Stomach smooth muscle (tissue), 2 donors: ENCODE data around the gene NLRC3.

Experiments
- H3K27ac ChIP-seq: one replicate; pipeline ENCODE4 v1.7.0; 2013; ENCODE audit warnings: mild to moderate bottlenecking, low read length, inconsistent platforms
- H3K27me3 ChIP-seq, 2 donors: one replicate each; pipeline ENCODE4 v1.7.0; 2013; ENCODE audit warnings: low read length in 2 of 2; ENCODE audit not compliant: insufficient read depth in 2 of 2, control insufficient read depth in 1 of 2
- H3K36me3 ChIP-seq, 2 donors: one replicate each; pipeline ENCODE4 v1.7.0; 2013; ENCODE audit warnings: low read length in 2 of 2; ENCODE audit not compliant: control insufficient read depth in 2 of 2, insufficient read depth in 2 of 2
- H3K4me1 ChIP-seq: one replicate; pipeline ENCODE4 v1.7.0; 2013; ENCODE audit warnings: low read length; ENCODE audit not compliant: control insufficient read depth, insufficient read depth
- H3K4me3 ChIP-seq, 2 donors: one replicate each; pipeline ENCODE4 v1.7.0; 2013; ENCODE audit warnings: low read length in 2 of 2
- H3K9ac ChIP-seq, 2 donors: one replicate each; pipeline ENCODE4 v1.7.0; 2013; ENCODE audit warnings: low read length in 2 of 2, mild to moderate bottlenecking in 1 of 2
- H3K9me3 ChIP-seq, 2 donors: one replicate each; pipeline ENCODE4 v1.7.0; 2013; ENCODE audit warnings: low read length in 2 of 2; ENCODE audit not compliant: control insufficient read depth in 2 of 2
- donor health status: healthy.
- donor health status: Pancreatic carcinoma.

The NLRC3 gene

DNA sequence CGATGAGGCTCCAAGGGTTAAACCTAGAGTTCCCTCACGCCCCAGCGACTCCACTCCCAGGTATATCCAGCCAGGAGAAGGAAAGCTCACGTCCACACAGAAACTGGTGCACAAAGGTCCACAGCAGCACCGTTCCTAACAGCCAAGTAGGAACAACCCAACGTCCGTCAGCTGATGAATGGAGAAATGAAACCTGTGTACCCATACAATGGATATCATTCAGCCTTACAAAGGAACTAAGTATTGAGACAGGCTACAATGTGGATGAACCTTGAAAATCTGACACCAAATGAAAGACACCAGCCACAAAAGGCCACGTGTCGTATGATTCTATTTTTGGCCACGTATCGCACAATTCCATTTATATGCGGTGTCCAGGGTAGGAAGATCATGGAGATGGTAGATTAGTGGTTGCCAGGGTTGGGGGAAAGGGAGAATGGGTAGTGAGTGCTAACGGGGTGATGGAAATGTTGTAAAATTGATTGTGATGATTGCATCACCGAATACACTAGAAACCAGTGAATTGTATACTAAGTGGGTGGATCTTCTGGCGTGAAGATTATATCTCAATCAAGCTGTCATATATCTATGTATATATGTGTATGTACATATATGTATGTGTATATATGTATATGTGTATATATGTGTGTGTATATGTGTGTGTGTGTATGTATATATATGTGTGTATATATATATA lies 30.1 kb downstream of the NLRC3 start:
- no peak overlapping the region for H3K27ac ChIP-seq
- no peaks in the 10 kb centered on the region for H3K36me3 ChIP-seq
- no peak overlapping the region for H3K9ac ChIP-seq
- H3K9me3 ChIP-seq: no peaks in the 10 kb centered on the region
- H3K4me3 ChIP-seq: no peak overlapping the region
- H3K27me3 ChIP-seq: no peaks in the 10 kb centered on the region
- H3K4me1 ChIP-seq: no peaks in the 10 kb centered on the region

DNA sequence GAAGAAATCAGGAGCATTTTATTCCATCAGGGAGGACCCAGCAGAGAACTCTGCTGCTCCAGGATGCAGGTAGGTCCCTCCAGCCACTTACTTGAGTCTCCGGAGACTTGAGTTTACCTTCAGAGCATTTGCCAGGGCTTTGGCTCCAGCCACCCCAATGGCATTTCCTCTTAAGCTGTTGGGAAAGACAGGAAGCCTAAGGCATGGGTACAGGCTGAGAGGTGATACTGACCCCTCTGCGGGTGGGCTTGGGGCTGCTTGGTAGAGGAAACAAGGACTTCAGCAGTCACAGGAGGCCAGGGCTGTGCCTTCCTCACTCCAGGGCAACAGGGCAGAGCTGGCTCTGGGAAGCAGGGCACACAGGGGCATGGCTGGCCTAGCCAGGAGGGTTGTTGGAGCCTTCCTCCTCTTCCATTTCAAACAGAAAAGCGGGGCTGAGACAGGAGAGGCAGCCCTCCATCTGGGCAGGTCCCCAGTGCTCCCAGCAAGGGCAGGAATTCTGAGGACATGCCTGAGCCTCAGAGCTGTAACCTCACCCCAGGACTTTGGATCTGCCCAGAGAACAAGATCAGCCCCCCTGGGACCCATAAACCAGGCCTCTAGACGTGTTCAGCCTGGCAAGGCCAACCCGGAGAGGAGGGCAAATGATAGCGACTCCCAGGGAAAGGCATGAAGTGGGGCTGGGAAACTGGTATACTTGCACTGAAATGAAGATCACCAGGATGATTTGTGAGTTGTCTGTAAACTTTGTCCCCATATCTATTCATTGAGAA lies 34.4 kb downstream of the NLRC3 start:
- H3K4me3 ChIP-seq: no peak overlapping the region
- H3K27me3 ChIP-seq: no peaks in the 10 kb centered on the region
- no peaks in the 10 kb centered on the region for H3K9me3 ChIP-seq
- no peaks in the 10 kb centered on the region for H3K4me1 ChIP-seq
- no peak overlapping the region for H3K9ac ChIP-seq
- H3K27ac ChIP-seq: no peak overlapping the region
- H3K36me3 ChIP-seq: peaks cover 16 to 17% of the 10 kb centered on the region in 2 donors

DNA sequence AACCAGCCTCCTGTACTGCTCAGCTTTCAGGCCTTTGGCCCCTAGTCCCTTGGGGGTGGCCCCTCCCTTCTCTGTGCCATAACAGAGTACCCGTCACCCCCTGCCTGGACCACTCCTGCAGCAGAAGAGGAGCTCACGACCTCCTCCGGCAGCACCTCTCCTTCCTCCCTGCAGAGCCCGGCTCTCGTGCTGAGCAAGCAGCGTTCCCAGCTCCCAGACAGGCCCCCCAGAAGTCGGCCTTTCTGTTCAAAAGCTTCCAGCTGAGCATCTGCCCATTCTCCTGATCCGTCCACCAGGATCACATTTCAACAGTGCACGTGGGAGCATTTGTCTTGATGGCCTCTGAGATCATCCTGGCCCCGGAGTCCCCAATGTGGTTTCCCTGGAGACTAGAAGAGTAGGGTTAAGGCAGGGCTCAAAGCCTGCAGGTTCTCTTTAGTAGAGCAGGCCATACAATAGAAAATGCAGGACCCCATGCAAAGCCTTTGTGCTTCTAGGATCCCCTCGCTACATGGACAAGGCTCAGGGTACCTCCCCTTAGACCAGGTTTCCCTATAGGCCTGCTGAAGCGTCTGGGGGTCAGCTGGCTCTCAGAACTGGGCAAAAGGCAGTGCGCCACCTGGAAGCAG lies 35.6 kb downstream of the NLRC3 start:
- Histone ChIP-seq H3K9ac (no peak overlapping the region), H3K36me3 (peaks cover 16 to 20% of the 10 kb centered on the region in 2 donors), H3K9me3 (no peaks in the 10 kb centered on the region), H3K27me3 (no peaks in the 10 kb centered on the region), H3K4me1 (peaks cover 6% of the 10 kb centered on the region), H3K27ac (no peak overlapping the region), H3K4me3 (no peak overlapping the region)

DNA sequence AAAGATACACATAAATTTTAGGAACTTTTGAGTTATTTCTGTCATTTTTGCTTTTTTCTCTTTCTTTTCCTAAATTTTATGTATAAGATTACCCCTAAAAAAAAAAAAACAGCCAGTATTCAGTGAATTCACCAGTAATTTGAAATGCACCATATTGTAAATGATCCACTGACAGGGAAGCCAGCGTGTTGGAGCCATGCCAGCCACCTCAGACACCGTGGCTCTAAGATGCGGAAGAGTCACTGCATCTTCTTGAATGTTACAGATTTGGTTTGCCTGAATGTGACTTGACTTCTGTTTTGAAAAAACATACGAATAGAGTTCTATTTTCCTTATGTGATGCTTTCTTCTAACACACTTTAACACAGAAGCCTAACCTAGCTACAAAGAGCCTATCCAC lies 39.0 kb downstream of the NLRC3 start:
- H3K36me3 ChIP-seq: peaks cover 25 to 40% of the 10 kb centered on the region in 2 donors
- no peaks in the 10 kb centered on the region for H3K27me3 ChIP-seq
- no peak overlapping the region for H3K27ac ChIP-seq
- H3K4me3 ChIP-seq: no peak overlapping the region
- no peaks in the 10 kb centered on the region for H3K9me3 ChIP-seq
- peaks cover 11% of the 10 kb centered on the region for H3K4me1 ChIP-seq
- no peak overlapping the region for H3K9ac ChIP-seq

DNA sequence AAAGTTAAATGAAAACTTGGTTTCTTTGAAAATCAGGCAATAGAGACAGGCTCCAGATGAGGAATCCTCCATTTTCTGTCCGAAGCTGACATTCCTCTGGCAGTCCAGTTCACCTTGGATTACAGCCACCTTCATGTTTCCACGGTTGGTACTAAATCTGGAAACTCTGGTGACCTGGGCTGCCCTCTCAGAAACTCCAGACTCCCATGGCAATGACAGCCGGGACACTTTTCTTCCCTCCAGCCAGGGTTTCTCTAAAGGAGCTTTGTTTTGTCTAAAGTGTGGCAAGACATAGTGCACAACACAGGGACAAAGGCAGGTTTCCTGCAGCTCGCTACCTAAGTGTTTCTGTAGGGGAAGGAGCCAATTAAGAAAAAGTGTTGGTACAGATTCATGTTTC lies 40.4 kb downstream of the NLRC3 start:
- Histone ChIP-seq H3K4me1 (peaks cover 11% of the 10 kb centered on the region), H3K9ac (peak overlapping the region in 1 of 2 donors; percentile 47), H3K36me3 (peaks cover 31 to 48% of the 10 kb centered on the region in 2 donors), H3K27me3 (no peaks in the 10 kb centered on the region), H3K9me3 (no peaks in the 10 kb centered on the region), H3K4me3 (no peak overlapping the region), H3K27ac (no peak overlapping the region)

DNA sequence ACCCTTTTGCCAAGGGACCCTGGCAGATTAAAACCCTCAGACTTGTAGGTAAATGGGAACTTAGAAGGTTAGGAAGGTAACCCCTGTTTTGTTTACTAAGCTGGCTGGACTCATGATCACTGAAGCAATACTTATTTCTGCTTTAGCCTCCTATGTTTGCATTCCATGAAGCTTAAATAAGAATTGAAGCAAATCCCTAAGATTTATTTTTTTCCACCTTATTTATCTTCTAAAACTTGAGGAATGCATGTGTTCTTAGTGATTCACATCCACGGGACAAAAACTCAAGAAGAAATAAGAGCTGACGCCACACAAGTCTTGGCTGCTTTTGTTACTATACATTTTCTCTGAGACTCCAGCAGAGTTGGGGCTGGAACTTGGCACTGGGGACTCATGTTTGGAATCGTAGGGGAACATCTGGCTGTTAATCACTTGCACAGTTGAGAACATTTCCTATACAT lies 40.9 kb downstream of the NLRC3 start:
- no peak overlapping the region for H3K4me3 ChIP-seq
- peak overlapping the region; percentile 24 for H3K27ac ChIP-seq
- peaks cover 11% of the 10 kb centered on the region for H3K4me1 ChIP-seq
- no peaks in the 10 kb centered on the region for H3K27me3 ChIP-seq
- H3K9me3 ChIP-seq: no peaks in the 10 kb centered on the region
- H3K9ac ChIP-seq: no peak overlapping the region
- peaks cover 31 to 45% of the 10 kb centered on the region in 2 donors for H3K36me3 ChIP-seq

DNA sequence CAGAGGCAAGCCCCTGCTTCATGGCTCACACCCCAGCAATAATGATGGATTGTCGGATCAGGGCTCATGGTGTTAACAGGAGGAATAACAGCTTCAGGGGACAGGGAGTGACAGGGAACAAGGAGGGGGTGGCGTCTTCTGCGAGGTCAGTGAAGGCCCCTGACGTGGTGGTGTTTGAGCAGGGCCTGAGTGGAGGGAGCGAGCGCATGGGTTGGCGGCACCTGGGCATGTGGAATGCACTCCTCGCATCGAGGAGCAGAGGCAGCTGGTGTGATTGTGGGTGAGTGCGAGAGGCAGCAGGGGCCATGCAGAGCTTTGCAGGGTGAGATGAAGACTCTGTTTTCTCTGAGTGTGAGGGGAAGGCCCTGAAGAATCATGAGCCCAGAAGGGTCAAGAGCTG lies 43.1 kb downstream of the NLRC3 start:
- H3K4me1 ChIP-seq: peaks cover 11% of the 10 kb centered on the region
- H3K4me3 ChIP-seq: no peak overlapping the region
- no peak overlapping the region for H3K27ac ChIP-seq
- H3K27me3 ChIP-seq: no peaks in the 10 kb centered on the region
- H3K9ac ChIP-seq: no peak overlapping the region
- H3K36me3 ChIP-seq: peaks cover 27 to 48% of the 10 kb centered on the region in 2 donors
- H3K9me3 ChIP-seq: no peaks in the 10 kb centered on the region

DNA sequence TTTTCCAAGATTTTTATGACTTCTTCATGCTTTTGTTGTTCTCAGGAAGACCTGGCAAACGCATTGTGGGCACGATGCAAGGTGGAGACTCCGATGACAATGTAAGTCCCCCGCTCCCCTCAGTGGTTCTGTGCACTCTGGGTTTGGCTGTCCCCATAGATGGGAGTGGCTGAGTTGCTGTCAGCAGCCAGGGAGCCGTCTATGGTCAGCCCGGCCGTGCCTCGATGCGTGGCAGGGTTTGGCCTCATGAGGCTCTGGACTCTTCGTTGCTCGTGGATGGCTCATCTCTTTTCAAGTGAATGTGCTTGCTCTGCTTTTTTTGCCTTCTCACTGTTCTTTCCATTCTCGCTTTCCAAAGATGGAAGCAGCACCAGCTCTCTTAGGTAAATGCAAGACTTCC lies 44.5 kb downstream of the NLRC3 start:
- Histone ChIP-seq H3K9ac (no peak overlapping the region), H3K4me1 (peaks cover 11% of the 10 kb centered on the region)

DNA sequence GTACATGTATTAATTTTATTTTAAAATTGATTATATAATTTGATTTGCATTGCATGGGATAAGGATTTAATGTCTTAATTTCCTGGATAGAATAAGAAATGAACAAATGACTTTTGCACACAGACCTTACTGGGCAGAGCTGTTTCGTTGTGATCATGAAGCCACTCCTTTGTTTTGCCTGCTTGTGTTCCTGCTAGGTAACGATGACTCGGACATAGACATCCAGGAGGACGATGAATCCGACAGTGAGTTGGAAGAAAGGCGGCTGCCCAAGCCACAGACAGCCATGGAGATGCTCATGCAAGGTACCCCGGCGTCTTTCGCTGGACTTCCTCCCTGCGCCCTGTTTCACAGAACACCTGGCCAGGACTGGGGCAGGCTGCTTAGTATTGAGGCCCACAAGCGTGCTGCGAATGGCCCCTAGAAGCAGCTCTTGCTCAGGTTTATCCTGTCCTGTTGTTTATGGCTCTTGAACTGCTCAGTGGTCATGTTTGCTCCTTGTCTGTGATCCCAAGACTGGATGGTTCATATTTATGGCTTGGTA lies 46.8 kb downstream of the NLRC3 start:
- Histone ChIP-seq H3K9me3 (no peaks in the 10 kb centered on the region), H3K36me3 (peaks cover 38 to 44% of the 10 kb centered on the region in 2 donors), H3K27me3 (no peaks in the 10 kb centered on the region), H3K4me1 (no peaks in the 10 kb centered on the region), H3K9ac (no peak overlapping the region), H3K27ac (no peak overlapping the region), H3K4me3 (no peak overlapping the region)

More for the DNA sequence above, 44.5 kb downstream of the NLRC3 start:
- no peak overlapping the region for H3K4me3 ChIP-seq
- no peak overlapping the region for H3K27ac ChIP-seq
- no peaks in the 10 kb centered on the region for H3K27me3 ChIP-seq
- H3K36me3 ChIP-seq: peaks cover 31 to 51% of the 10 kb centered on the region in 2 donors
- H3K9me3 ChIP-seq: no peaks in the 10 kb centered on the region

DNA sequence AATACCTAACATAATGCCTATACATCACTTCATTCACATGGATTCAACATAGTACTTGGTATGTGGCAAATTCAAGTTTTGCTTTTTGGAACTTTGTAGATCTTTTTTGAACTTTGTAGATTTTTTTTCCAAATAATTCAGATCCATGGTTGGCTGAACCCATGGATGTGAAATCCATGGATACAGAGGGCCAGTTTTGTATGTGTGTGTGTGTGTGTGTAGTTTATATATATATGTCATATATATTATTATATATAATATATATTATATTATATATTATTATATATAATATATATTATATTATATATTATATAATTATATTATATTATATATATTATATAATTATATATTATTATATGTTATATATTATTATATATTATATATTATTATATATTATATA lies 48.0 kb downstream of the NLRC3 start:
- Histone ChIP-seq H3K9me3 (no peaks in the 10 kb centered on the region), H3K27ac (no peak overlapping the region), H3K4me1 (no peaks in the 10 kb centered on the region), H3K36me3 (peaks cover 47% of the 10 kb centered on the region in 2 donors), H3K4me3 (no peak overlapping the region), H3K27me3 (no peaks in the 10 kb centered on the region), H3K9ac (no peak overlapping the region)
